Body of pancreas (tissue), 4 donors: Measurements from ENCODE around the gene SOST.

ENCODE experiments used
- POLR2A ChIP-seq, 3 donors: fragments of 450-650 bp; IDR thresholded peaks; one replicate each; pipeline ENCODE4 v1.6.1; 2016; ENCODE audit warnings: antibody characterized with exemption in 3 of 3, mild to moderate bottlenecking in 2 of 3
- TF ChIP-seq, protein P1 (sequence below), 7 experiments: fragments of 450-650 bp in 4 of 7; fragments of 200-600 bp in 3 of 7; sonication (generic) in 3 of 7; IDR thresholded peaks; one replicate each; pipeline ENCODE4 v1.5.1; 2016 to 2019; ENCODE audit warnings: antibody characterized with exemption in 7 of 7

DNA sequence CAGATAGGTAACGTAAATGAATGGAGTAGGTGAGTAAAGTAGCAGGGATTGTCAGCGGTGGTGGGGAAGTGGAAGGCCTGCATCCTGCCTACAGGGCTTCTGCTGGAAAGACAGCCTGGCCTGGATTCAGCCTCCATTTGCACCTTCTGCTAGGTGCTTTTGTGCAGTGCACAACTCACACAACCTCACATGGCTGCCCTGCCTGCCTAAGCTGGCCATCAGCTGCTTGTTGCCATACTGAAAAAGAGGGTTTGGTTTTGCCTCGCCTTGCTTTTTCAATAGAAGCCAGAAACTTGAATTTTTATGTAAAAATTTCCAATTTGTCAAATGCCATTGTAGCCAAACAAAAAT, 36.3 kb downstream of the SOST start:
- TF ChIP-seq, protein P1, sequence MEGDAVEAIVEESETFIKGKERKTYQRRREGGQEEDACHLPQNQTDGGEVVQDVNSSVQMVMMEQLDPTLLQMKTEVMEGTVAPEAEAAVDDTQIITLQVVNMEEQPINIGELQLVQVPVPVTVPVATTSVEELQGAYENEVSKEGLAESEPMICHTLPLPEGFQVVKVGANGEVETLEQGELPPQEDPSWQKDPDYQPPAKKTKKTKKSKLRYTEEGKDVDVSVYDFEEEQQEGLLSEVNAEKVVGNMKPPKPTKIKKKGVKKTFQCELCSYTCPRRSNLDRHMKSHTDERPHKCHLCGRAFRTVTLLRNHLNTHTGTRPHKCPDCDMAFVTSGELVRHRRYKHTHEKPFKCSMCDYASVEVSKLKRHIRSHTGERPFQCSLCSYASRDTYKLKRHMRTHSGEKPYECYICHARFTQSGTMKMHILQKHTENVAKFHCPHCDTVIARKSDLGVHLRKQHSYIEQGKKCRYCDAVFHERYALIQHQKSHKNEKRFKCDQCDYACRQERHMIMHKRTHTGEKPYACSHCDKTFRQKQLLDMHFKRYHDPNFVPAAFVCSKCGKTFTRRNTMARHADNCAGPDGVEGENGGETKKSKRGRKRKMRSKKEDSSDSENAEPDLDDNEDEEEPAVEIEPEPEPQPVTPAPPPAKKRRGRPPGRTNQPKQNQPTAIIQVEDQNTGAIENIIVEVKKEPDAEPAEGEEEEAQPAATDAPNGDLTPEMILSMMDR (IDR thresholded peaks at IDR 0.05): no peak
- TF ChIP-seq POLR2A (IDR thresholded peaks at IDR 0.05): no peak
